GM18858 (cell line): ENCODE data around the gene KCTD14.

ENCODE experiments used
- ATAC-seq: cut with Tn5 transposase; IDR thresholded peaks from one replicate; pipeline ENCODE4 v1.9.1; 2021; ENCODE audit not compliant: unreplicated experiment

Gene KCTD14

GRCh38 chr11:77966338-77966737 is 56.7 kb downstream of the KCTD14 start:
- ATAC-seq = no peak
